AG20443 (cell line): Measurements from ENCODE around the gene PRPF6.
"Not testable (repeated sequence)": the region's sequence is repeated elsewhere in the genome, so short reads cannot be mapped to it uniquely, and the experiment has no call there.

Experiments
- DNase-seq: peaks from one replicate; pipeline ENCODE4 v3.0.0; 2012; ENCODE audit warnings: low spot score, mixed read lengths

PRPF6 gene

GRCh38 chr20:63960654-63961621 is 20.0 kb upstream of the PRPF6 start:
- not testable (repeated sequence) for DNase-seq

DNA sequence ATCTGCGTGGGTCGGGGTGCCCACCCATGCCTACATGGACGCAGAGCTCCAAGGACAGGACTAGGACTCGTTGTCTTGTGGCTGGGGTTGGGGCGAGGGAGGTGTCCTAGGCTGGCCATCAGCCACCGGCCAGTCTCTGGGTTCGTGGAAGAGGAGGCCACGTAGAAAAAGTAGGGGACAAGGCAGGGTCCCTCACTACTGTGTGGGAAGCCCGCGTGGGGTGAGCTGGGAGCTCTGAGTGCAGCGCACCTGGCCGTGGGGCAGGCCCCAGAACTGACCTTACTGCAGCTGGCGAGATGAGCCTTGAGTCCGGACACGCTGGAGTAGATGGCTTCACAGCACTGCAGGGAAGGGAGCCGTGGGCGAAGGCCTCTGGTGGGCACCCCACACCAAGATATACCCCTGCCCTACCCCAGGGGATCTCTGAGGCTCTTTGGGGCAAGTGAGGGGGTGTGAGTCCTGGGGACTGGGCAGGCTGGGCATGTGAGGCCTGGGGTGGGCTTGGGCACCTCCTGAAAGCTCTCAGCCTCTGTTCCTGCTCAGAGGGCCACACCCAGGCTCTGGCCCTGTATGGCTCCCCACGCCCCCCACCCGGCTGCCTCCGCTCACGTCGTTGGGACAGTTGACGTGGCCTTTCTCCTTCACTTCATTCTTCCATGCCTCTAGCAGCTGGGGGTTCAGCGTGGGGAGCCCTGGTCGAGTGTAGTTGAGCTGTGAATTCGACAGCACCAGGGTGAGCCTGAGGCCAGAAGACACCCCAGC is 19.1 kb upstream of the PRPF6 start:
- no peak for DNase-seq

- DNase-seq, result no peak
Measured at GRCh38 chr20:63962426-63963347, 18.2 kb upstream of the PRPF6 start.

GRCh38 chr20:63963348-63963741 is 17.6 kb upstream of the PRPF6 start:
- DNase-seq, result no peak

GRCh38 chr20:63963784-63964301 is 17.1 kb upstream of the PRPF6 start:
- DNase-seq, result no peak

DNA sequence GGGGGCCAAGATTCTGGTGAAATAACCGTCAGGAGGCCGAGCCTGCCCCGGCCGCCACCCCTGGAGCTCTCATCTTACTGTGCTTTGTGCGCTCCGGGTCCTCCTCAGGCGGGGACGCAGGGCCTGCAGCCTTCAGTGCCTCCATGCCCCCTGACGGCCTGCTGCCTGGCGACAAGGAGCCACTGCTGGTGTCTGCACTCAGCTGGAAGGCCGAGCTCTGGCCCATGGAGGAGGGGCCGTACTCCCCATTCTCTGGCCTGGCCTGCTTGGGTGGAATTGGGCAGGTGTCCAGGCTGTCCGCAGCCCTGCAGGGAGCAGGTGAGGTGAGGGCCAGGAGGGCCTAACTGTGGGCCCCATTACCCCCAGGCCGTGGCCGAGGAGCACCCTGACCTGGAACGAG is 16.5 kb upstream of the PRPF6 start:
- DNase-seq, result no peak

DNA sequence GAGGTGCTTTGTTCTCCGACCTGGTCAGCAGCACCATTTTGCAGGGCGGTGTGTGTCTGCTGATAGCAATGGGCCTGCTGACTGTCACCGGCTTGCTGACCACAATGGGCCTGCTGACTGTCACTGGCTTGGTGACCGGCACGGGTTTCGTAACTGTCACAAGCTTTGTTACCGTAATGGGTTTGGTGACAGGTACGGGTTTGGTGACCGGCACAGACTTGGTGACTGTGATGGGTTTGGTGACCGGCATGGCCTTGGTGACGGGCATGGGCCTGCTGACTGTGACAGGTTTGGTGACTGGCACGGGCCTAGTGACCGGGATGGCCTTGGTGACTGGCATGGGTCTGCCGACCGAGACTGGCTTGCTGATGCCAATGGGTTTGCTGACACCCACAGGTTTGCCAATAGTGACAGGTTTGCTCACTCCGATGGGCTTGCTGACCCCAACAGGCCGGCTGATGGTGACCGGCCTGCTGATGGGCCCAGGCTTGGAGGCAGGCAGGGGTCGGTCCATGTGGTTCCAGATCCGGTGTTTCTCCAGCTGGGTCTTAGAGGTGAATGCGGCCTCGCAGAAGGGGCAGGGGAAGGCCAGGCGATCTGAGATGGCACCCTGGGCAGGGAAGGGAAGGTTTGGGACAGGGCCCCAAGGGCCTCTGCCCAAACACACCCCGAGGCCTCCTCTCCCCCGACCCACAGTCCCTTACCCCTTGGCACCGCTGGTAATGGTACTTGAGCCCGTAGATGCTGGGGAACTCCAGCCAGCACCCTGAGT is 14.6 kb upstream of the PRPF6 start:
- no peak for DNase-seq

- no peak for DNase-seq
Measured at GRCh38 chr20:63966944-63967322, 14.0 kb upstream of the PRPF6 start.

GRCh38 chr20:63967330-63968135 is 13.4 kb upstream of the PRPF6 start:
- no peak for DNase-seq

DNA sequence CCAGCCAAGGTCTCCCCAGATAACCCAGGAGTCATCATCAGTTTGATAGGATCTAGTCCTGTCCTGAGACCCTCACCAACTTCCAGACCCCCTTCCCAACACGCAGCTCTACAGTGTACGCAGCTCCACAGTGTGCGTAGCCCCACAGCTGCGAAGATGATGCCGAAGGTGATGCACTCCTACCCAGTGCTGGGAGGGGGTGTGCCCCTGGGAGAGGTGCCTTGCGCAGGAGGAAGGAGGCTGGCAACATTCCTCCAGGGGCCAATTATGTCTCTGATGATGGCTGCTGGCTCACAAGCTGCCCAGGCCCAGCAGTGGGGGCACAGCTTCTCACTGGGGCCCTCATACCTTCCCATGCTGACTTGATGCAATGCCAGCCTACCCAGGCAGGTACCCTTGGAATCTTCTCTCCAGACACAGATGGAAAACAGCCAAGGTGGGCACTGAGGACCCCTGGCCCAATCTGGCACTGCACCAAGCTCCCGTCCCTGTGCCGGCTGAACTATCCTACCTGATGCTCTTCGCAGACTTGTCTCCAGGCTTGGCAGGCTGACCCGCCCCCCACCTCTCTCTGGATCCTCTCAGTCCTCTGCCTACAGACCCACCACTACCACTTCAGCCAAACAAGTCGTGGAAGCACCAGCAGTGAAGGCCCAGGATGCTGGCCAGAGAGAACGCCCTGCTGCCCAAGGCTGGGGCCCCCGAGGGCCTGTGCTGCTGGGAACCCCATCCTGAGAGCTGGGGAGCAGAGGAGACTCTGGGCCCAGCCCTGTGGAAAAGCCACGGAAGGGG is 12.6 kb upstream of the PRPF6 start:
- DNase-seq, result no peak

GRCh38 chr20:63968928-63969760 is 11.8 kb upstream of the PRPF6 start:
- DNase-seq, result peak; percentile 38

DNA sequence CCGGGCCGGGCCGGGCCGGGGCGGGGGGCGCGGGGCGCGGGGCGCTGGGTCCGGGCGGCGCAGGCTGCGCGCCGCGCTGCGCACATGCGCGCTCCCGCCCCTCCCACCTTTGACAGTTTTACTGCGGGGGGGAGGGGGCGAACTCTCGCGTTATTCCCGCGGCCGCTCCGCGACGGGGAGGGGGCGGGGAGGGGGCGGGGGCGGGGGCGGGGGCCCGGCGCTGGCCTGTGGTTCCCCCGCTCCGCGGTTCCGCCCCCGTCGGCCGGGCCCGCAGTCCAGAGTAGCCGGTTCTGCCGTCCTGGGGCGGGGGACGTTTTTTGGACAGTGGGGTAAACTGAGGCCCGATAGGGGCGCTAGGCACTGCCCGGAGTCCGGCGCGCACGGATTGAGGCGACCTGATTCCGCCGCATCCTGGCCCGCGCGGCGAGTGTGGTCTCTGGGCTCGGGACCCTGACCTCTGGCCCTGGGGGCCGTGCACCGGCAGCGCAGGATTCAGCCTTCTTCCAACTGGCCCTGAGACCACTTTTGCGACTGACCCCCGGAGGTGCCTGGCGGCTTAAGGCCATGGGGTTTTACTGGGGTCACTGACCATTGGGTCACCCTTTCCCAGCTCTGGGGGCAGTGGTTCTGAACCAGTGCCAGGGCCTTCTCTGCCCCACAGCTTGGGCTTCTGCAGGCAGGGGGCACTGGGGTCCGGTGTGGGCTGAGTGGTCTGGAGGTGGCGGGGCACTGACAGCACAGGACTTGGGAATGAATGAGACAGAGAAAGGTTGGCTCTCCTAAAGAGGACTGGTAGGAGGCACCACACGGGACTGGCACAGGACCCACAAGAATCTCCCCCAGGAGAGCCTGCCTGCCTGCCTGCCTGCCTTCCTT is 10.9 kb upstream of the PRPF6 start, which contains the start of gene ZNF512B:
Gene ZNF512B (minus strand): TSS at position 93 of the 876 bp plus-strand sequence. CDS start 1,980 bp downstream, outside the sequence.
- peak; percentile 94 for DNase-seq

GRCh38 chr20:63970714-63971431 is 10.1 kb upstream of the PRPF6 start:
- no peak for DNase-seq

- DNase-seq, result not testable (repeated sequence)
Measured at GRCh38 chr20:63971960-63972311, 9.0 kb upstream of the PRPF6 start.

GRCh38 chr20:63972312-63973159 is 8.4 kb upstream of the PRPF6 start:
- no peak for DNase-seq

DNA sequence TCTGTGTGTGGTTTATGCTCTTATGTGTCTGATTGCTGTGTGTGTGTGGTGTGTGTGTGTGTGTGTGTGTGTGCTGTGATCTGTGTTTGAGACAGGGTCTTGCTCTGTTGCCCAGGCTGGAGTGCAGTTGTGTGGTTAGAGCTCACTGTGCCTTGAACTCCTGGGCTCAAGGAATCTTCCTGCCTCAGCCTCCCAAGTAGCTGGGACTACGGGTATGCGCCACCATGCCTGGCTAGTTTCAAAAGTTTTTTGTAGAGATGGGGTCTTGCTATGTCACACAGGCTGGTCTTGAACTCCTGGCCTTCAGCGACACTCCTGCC is 7.8 kb upstream of the PRPF6 start:
- DNase-seq, result no peak
